ENCODE measurements around the gene PCDHGB6.

- TF ChIP-seq CTCF (IDR thresholded peaks at IDR 0.05) (no peak), POLR2AphosphoS5 (IDR thresholded peaks at IDR 0.05; ENCODE audit: low read depth, low read length) (no peak), SIN3A (IDR thresholded peaks at IDR 0.05; ENCODE audit: borderline replicate concordance, insufficient read depth, low read depth, low read length) (no peak), REST (IDR thresholded peaks at IDR 0.05; ENCODE audit: insufficient read depth in 1 of 2, low read depth in 2 of 2, low read length in 1 of 2) (no peak)
Observed at GRCh38 chr5:141389153-141390042, 18.4 kb upstream of the PCDHGB6 start.

All from Panc1 (cell line).